Activated T-cell treated with anti-CD3 and anti-CD28 coated beads, Interleukin-2, amount 50 U/mL, for 48 hours (primary cell): ENCODE measurements around the gene GRIK4.

Experiments
- DNase-seq, 2 experiments: peaks; one replicate each; pipeline ENCODE4 v3.0.0-alpha.2; 2020

GRIK4 gene

DNA sequence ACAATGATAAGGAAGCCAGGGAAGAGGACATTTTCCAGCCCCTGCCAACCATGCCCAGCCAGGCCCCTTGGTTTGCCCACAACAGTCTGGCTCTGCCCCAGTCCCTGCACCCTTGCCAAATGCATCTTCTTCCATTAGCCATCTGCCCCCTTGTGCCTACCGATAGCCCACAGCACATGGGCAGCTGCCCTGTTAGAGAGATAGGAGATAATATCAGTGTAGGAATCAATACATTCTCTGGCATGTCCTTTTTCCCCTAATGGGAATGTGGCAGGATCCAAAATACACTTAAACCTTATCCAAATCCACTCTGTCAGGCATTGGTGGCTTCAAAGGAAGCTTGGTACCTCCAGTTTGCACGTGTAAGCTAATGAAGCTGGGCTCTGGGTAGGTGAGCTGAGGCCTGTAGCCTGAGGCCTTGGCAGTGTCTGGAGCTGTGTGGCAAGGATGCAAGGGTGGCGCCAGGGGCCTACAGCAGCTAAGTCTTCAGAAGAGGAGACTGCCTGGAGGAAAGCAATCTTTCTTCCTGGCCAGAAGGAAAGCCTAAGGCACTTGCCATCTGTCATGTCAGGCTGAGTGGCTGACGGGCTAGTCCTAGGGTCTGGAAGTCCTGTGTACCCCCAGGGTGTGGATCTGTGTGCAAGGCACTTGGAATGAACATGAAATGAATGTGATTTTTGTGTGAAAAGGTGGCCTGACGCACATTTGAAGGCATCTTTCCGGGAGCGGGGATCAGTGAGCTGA lies 348.2 kb downstream of the GRIK4 start:
- no peak for DNase-seq

- no peak for DNase-seq
Measured at GRCh38 chr11:120863359-120863758, 351.8 kb downstream of the GRIK4 start.

- DNase-seq: no peak
Measured at GRCh38 chr11:120867024-120867423, 355.5 kb downstream of the GRIK4 start.

- no peak for DNase-seq
Measured at GRCh38 chr11:120867531-120867930, 356.0 kb downstream of the GRIK4 start.

DNA sequence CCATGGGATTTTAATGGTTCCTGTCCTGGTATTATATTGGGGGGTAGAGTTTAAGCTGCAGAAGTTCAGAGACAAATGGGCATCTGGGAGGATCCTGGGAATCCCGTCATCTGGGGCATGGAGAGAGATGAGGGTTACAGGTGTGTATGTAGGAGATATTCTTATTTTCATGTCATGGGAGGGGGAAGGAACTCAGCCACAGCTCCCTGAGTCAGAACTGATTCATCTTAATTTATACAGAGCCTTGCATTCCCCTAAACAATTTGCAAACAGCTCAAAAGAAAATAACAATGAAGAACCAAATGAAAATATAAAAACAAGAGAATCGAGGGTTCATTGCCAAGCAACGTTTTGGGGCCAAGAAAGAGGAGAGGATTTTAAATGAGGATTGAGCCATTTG lies 356.4 kb downstream of the GRIK4 start:
- DNase-seq: no peak

- no peak for DNase-seq
Measured at GRCh38 chr11:120869097-120869496, 357.5 kb downstream of the GRIK4 start.

GRCh38 chr11:120869516-120870011 lies 358.0 kb downstream of the GRIK4 start:
- DNase-seq: no peak

DNA sequence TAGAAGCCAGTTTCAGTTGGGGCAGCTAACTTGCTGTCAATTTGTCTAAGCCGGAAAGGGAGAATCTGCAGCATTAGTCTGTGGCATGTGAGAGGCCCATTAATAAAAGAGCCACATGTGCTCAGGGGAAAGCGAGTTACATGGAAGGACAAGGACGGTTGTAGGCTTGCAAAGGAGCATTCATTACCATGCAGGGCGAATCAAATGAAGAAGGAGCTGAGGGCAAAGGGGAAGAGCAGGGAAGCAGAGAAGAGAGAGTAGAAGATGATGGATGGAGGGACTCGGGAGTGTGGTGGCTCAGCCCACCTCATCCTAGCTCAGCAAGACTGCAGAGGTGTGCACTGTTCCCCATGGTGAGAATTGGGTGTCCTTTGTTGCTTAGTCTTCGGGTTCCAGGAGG lies 359.6 kb downstream of the GRIK4 start:
- no peak for DNase-seq

- DNase-seq: no peak
Measured at GRCh38 chr11:120871924-120872323, 360.4 kb downstream of the GRIK4 start.

- no peak for DNase-seq
Measured at GRCh38 chr11:120873966-120874735, 362.6 kb downstream of the GRIK4 start.

GRCh38 chr11:120875986-120876385 lies 364.4 kb downstream of the GRIK4 start:
- DNase-seq: no peak

GRCh38 chr11:120877746-120878365 lies 366.3 kb downstream of the GRIK4 start:
- DNase-seq: no peak

DNA sequence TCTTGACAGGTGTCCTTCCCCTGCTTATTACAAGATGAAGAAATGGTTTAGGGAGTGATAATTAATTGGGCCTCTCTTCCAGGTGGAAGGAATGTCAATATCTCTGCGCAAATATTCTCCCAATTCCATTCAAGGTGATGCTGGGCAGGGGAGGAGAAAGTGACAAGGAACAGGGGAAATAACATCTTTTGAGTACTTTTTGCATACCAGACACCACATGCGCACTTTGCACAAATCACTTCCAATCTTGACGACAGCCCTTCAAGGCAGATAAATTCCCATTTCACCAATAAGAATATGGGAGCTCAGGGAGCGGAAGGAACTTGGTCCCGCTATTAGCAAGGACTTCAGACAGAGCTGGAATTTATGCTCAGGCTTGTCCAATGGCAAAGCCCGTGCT lies 367.2 kb downstream of the GRIK4 start:
- no peak for DNase-seq

GRCh38 chr11:120880498-120881175 lies 369.1 kb downstream of the GRIK4 start:
- no peak for DNase-seq

GRCh38 chr11:120881596-120881995 lies 370.0 kb downstream of the GRIK4 start:
- no peak for DNase-seq

DNA sequence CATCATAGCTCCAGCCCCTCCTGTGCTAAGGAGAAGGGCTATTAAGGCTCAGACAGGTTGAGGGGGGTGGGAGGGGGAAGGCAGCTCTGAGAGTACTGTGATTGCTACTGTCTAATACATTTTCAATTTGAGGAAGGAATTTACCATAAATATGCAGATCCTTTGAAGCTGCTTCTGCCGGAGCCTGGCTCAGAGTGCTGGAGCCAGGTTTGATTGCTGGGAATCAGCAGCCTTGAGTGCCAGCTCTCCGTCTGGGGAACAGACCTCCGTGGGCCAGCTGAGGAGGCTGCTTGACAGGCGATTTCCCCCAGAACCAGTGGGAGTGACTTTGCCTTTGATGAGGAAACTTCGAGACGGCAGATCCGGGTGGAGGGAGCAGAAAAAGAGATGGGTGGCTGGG lies 370.6 kb downstream of the GRIK4 start:
- DNase-seq: no peak

DNA sequence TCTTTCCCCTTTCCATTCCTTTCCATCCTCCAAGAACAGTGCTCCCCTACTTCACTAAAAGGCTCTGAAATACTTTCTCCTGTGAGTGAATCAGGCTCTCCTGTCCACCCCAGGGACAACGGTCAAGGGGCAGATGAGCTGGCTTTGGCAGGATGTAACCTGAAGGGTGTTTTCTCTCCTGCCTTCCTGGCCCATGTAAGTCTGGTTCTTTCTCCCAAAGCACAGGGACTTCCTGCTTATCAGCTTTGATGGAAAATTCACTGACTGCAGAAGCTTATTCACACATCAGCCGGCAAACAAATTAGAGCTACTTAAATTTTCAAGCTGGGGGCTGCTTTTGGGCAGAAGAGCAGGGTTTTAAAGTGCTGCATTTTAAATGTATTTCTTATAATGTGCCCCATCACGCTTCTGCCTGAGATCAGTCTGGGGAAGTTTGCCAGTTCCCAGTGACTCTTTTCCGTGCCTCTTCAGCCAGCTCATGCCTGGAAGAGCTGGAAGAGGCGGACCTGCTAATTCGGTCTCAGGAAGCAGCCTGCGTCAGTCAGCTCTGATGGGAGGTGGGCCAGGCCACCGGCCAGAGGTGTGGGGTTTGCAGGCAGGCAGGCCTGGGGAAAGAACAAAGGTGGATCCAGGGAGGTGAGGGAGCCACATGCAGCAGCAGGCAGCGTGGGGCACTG lies 372.0 kb downstream of the GRIK4 start:
- DNase-seq: no peak

- DNase-seq: no peak
Measured at GRCh38 chr11:120884154-120885020, 372.8 kb downstream of the GRIK4 start.

GRCh38 chr11:120890609-120891320 lies 379.2 kb downstream of the GRIK4 start:
- DNase-seq: no peak

- no peak for DNase-seq
Measured at GRCh38 chr11:120893440-120894201, 382.1 kb downstream of the GRIK4 start.
